ENCODE data around the gene OLIG1.

OLIG1 gene

DNA sequence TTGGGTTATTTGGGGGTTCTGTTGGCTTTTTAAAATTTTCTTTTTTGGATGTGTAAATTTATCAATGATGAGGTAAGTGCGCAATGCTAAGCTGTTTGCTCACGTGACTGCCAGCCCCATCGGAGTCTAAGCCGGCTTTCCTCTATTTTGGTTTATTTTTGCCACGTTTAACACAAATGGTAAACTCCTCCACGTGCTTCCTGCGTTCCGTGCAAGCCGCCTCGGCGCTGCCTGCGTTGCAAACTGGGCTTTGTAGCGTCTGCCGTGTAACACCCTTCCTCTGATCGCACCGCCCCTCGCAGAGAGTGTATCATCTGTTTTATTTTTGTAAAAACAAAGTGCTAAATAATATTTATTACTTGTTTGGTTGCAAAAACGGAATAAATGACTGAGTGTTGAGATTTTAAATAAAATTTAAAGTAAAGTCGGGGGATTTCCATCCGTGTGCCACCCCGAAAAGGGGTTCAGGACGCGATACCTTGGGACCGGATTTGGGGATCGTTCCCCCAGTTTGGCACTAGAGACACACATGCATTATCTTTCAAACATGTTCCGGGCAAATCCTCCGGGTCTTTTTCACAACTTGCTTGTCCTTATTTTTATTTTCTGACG, 41.1 kb upstream of the OLIG1 start:
- Histone ChIP-seq H3K9ac (ENCODE audit: insufficient read length) (no peak overlapping the region), H3K4me3 (no peak overlapping the region), H3K9me3 (ENCODE audit: low read depth, low read length) (no peaks in the 10 kb centered on the region), H3K27ac (no peak overlapping the region), H3K36me3 (ENCODE audit: insufficient read depth, low read length) (no peaks in the 10 kb centered on the region)
- no peak for TF ChIP-seq FOXP2 (optimal IDR thresholded peaks at IDR 0.05; ENCODE audit: control extremely low read depth, extremely low read length, insufficient read depth)
- TF ChIP-seq EZH2 (IDR thresholded peaks at IDR 0.05) = peak; percentile 85
- TF ChIP-seq POLR2AphosphoS5 (IDR thresholded peaks at IDR 0.05; ENCODE audit: borderline replicate concordance, low read depth, low read length) = no peak
- no peak for DNase-seq (ENCODE audit: low read depth, low spot score)

- DNase-seq (ENCODE audit: low read depth, low spot score) = no peak
- Histone ChIP-seq H3K9ac (ENCODE audit: insufficient read length) (no peak overlapping the region), H3K36me3 (ENCODE audit: insufficient read depth, low read length) (no peaks in the 10 kb centered on the region), H3K9me3 (ENCODE audit: low read depth, low read length) (no peaks in the 10 kb centered on the region), H3K4me3 (no peak overlapping the region), H3K27ac (no peak overlapping the region)
- TF ChIP-seq FOXP2 (optimal IDR thresholded peaks at IDR 0.05; ENCODE audit: control extremely low read depth, extremely low read length, insufficient read depth) = no peak
- TF ChIP-seq EZH2 (IDR thresholded peaks at IDR 0.05) = peak; percentile 38
These were observed 40.5 kb upstream of the OLIG1 start for GRCh38 chr21:33029385-33029921.

- TF ChIP-seq POLR2AphosphoS5 (IDR thresholded peaks at IDR 0.05; ENCODE audit: borderline replicate concordance, low read depth, low read length) (no peak), FOXP2 (optimal IDR thresholded peaks at IDR 0.05; ENCODE audit: control extremely low read depth, extremely low read length, insufficient read depth) (no peak), EZH2 (IDR thresholded peaks at IDR 0.05) (no peak)
- Histone ChIP-seq H3K9ac (ENCODE audit: insufficient read length) (no peak overlapping the region), H3K4me3 (no peak overlapping the region), H3K27ac (no peak overlapping the region), H3K36me3 (ENCODE audit: insufficient read depth, low read length) (no peaks in the 10 kb centered on the region), H3K9me3 (ENCODE audit: low read depth, low read length) (no peaks in the 10 kb centered on the region)
- DNase-seq (ENCODE audit: low read depth, low spot score) = no peak
These were observed 39.9 kb upstream of the OLIG1 start for GRCh38 chr21:33029975-33030461.

GRCh38 chr21:33030633-33031032, 39.3 kb upstream of the OLIG1 start:
- Histone ChIP-seq H3K9me3 (ENCODE audit: low read depth, low read length) (no peaks in the 10 kb centered on the region), H3K9ac (ENCODE audit: insufficient read length) (no peak overlapping the region), H3K4me3 (no peak overlapping the region), H3K36me3 (ENCODE audit: insufficient read depth, low read length) (no peaks in the 10 kb centered on the region), H3K27ac (no peak overlapping the region)
- no peak for DNase-seq (ENCODE audit: low read depth, low spot score)
- TF ChIP-seq EZH2 (IDR thresholded peaks at IDR 0.05) (no peak), POLR2AphosphoS5 (IDR thresholded peaks at IDR 0.05; ENCODE audit: borderline replicate concordance, low read depth, low read length) (no peak), FOXP2 (optimal IDR thresholded peaks at IDR 0.05; ENCODE audit: control extremely low read depth, extremely low read length, insufficient read depth) (no peak)

- no peak for DNase-seq (ENCODE audit: low read depth, low spot score)
- Histone ChIP-seq H3K9me3 (ENCODE audit: low read depth, low read length) (no peaks in the 10 kb centered on the region), H3K36me3 (ENCODE audit: insufficient read depth, low read length) (no peaks in the 10 kb centered on the region), H3K4me3 (no peak overlapping the region), H3K27ac (no peak overlapping the region), H3K9ac (ENCODE audit: insufficient read length) (no peak overlapping the region)
- TF ChIP-seq EZH2 (IDR thresholded peaks at IDR 0.05) (no peak), FOXP2 (optimal IDR thresholded peaks at IDR 0.05; ENCODE audit: control extremely low read depth, extremely low read length, insufficient read depth) (no peak), POLR2AphosphoS5 (IDR thresholded peaks at IDR 0.05; ENCODE audit: borderline replicate concordance, low read depth, low read length) (no peak)
These were observed 38.6 kb upstream of the OLIG1 start for GRCh38 chr21:33031152-33031911.

GRCh38 chr21:33032434-33033047, 37.4 kb upstream of the OLIG1 start:
- Histone ChIP-seq H3K9ac (ENCODE audit: insufficient read length) (no peak overlapping the region), H3K27ac (no peak overlapping the region), H3K36me3 (ENCODE audit: insufficient read depth, low read length) (no peaks in the 10 kb centered on the region), H3K4me3 (no peak overlapping the region), H3K9me3 (ENCODE audit: low read depth, low read length) (no peaks in the 10 kb centered on the region)
- TF ChIP-seq EZH2 (IDR thresholded peaks at IDR 0.05) = no peak
- TF ChIP-seq FOXP2 (optimal IDR thresholded peaks at IDR 0.05; ENCODE audit: control extremely low read depth, extremely low read length, insufficient read depth) = no peak
- no peak for TF ChIP-seq POLR2AphosphoS5 (IDR thresholded peaks at IDR 0.05; ENCODE audit: borderline replicate concordance, low read depth, low read length)
- DNase-seq (ENCODE audit: low read depth, low spot score) = no peak

GRCh38 chr21:33033094-33033951, 36.6 kb upstream of the OLIG1 start:
- Histone ChIP-seq H3K9ac (ENCODE audit: insufficient read length) (no peak overlapping the region), H3K36me3 (ENCODE audit: insufficient read depth, low read length) (no peaks in the 10 kb centered on the region), H3K4me3 (no peak overlapping the region), H3K27ac (no peak overlapping the region), H3K9me3 (ENCODE audit: low read depth, low read length) (no peaks in the 10 kb centered on the region)
- TF ChIP-seq FOXP2 (optimal IDR thresholded peaks at IDR 0.05; ENCODE audit: control extremely low read depth, extremely low read length, insufficient read depth) = no peak
- TF ChIP-seq EZH2 (IDR thresholded peaks at IDR 0.05) = no peak
- no peak for TF ChIP-seq POLR2AphosphoS5 (IDR thresholded peaks at IDR 0.05; ENCODE audit: borderline replicate concordance, low read depth, low read length)
- no peak for DNase-seq (ENCODE audit: low read depth, low spot score)
